ENCODE measurements around the gene ITGA3.

GRCh38 chr17:50053654-50053960, 2.3 kb upstream of the ITGA3 start:
- TF ChIP-seq CTCF (IDR thresholded peaks at IDR 0.05) (no peak), POLR2A (IDR thresholded peaks at IDR 0.05) (no peak)

Data from thyroid gland (tissue), 4 donors.